ENCODE measurements around the gene PARP11.

Gene PARP11

GRCh38 chr12:3820122-3820521 is 53.1 kb downstream of the PARP11 start:
- DNase-seq: no peak

- no peak for DNase-seq
These were observed 56.9 kb downstream of the PARP11 start for GRCh38 chr12:3816266-3816665.

GRCh38 chr12:3815094-3815766 is 58.0 kb downstream of the PARP11 start:
- DNase-seq: no peak

- no peak for DNase-seq
These were observed 62.7 kb downstream of the PARP11 start for GRCh38 chr12:3810540-3810939.

- no peak for DNase-seq
These were observed 63.2 kb downstream of the PARP11 start for GRCh38 chr12:3810016-3810370.

- DNase-seq: no peak
These were observed 63.7 kb downstream of the PARP11 start for GRCh38 chr12:3809357-3810015.

GRCh38 chr12:3805077-3805476 is 68.1 kb downstream of the PARP11 start:
- DNase-seq: no peak

GRCh38 chr12:3803865-3804472 is 69.2 kb downstream of the PARP11 start:
- DNase-seq: peak; percentile 48

GRCh38 chr12:3802721-3803120 is 70.5 kb downstream of the PARP11 start:
- no peak for DNase-seq

GRCh38 chr12:3797531-3798048 is 75.6 kb downstream of the PARP11 start:
- no peak for DNase-seq

GRCh38 chr12:3795492-3796133 is 77.6 kb downstream of the PARP11 start:
- DNase-seq: no peak

GRCh38 chr12:3795066-3795465 is 78.1 kb downstream of the PARP11 start:
- no peak for DNase-seq

- DNase-seq: no peak
These were observed 80.4 kb downstream of the PARP11 start for GRCh38 chr12:3792623-3793288.

- DNase-seq: no peak
These were observed 81.8 kb downstream of the PARP11 start for GRCh38 chr12:3791256-3791874.

- DNase-seq: no peak
These were observed 82.6 kb downstream of the PARP11 start for GRCh38 chr12:3790642-3791041.

GRCh38 chr12:3789838-3790237 is 83.4 kb downstream of the PARP11 start:
- no peak for DNase-seq

- no peak for DNase-seq
These were observed 95.9 kb downstream of the PARP11 start for GRCh38 chr12:3777206-3777809.

GRCh38 chr12:3775385-3776035 is 97.7 kb downstream of the PARP11 start:
- no peak for DNase-seq

- no peak for DNase-seq
These were observed 100.8 kb downstream of the PARP11 start for GRCh38 chr12:3772380-3772779.

GRCh38 chr12:3771853-3772252 is 101.3 kb downstream of the PARP11 start:
- DNase-seq: no peak

- DNase-seq: no peak
These were observed 102.3 kb downstream of the PARP11 start for GRCh38 chr12:3770891-3771290.

All from activated CD4-positive, alpha-beta T cell treated with anti-CD3 and anti-CD28 coated beads for 1 hour (primary cell).